ENCODE measurements around the gene SERTAD1.

The SERTAD1 gene

DNA sequence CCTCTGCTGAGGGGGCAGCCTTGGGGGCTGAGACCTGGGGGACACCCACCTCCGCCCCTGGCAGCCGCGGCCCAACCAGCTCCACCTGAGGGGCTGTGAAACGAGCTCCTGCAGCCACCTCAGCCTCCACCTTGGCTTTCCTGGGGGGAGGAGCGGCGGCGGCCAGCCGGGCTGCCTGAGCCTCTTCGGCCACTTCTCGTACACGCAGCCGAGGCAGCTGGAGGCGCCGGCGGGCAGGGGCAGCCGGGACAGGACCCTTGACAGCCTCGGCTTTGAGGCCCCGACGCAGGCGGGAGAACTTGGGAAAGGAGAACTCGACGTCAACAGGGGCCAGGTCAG lies 28.3 kb downstream of the SERTAD1 start:
- Histone ChIP-seq H2AFZ (ENCODE audit: low read length, unreplicated experiment) (no peak overlapping the region), H3K79me2 (ENCODE audit: control insufficient read depth, insufficient read depth, low read length, unreplicated experiment) (no peaks in the 10 kb centered on the region), H3K36me3 (ENCODE audit: insufficient read depth, low read length) (no peaks in the 10 kb centered on the region), H3K4me1 (ENCODE audit: control insufficient read depth, insufficient read depth, low read length, unreplicated experiment) (no peaks in the 10 kb centered on the region), H3K4me3 (ENCODE audit: low read depth, low read length) (no peak overlapping the region), H3K27ac (ENCODE audit: low read depth, low read length) (no peak overlapping the region), H3K27me3 (ENCODE audit: insufficient read depth, low read length) (no peaks in the 10 kb centered on the region)

DNA sequence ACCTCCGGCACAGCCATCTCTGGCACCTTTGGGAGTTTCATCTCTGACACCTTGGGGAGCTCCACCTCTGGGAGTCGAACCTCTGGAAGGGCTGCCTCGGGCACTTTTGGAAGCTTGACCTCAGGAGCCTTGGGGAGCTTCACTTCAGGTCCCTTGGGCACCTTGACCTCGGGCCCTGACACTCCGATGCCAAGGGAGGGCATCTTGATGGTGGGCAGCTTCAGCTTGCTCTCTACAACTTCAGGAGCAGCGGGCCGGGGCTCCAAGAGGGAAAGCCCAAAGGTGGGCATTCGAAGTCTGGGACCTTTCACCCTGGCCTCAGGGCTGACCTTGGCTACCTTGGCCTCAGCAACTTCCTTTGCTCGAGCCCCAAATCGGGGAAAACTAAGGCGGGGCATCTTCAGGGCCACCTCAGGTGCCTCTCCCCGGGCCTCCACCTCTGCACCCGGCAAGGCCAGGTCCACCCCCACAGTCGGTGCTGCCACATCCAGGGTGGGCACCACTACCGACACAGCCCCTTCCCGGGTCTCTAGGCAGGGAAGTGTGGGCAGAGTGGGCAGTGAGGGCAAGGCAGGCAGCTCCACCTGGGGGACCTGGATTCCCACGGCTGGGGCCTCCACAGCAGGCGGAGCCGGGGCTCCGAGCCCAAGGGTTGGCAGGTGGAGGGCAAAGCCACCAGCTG lies 28.8 kb downstream of the SERTAD1 start:
- no peaks in the 10 kb centered on the region for H3K36me3 ChIP-seq (ENCODE audit: insufficient read depth, low read length)
- no peaks in the 10 kb centered on the region for H3K27me3 ChIP-seq (ENCODE audit: insufficient read depth, low read length)
- H3K4me3 ChIP-seq (ENCODE audit: low read depth, low read length) = no peak overlapping the region
- H3K79me2 ChIP-seq (ENCODE audit: control insufficient read depth, insufficient read depth, low read length, unreplicated experiment) = no peaks in the 10 kb centered on the region
- no peaks in the 10 kb centered on the region for H3K4me1 ChIP-seq (ENCODE audit: control insufficient read depth, insufficient read depth, low read length, unreplicated experiment)
- no peak overlapping the region for H2AFZ ChIP-seq (ENCODE audit: low read length, unreplicated experiment)
- no peak overlapping the region for H3K27ac ChIP-seq (ENCODE audit: low read depth, low read length)

- Histone ChIP-seq H3K27me3 (ENCODE audit: insufficient read depth, low read length) (no peaks in the 10 kb centered on the region), H3K4me3 (ENCODE audit: low read depth, low read length) (no peak overlapping the region), H2AFZ (ENCODE audit: low read length, unreplicated experiment) (no peak overlapping the region), H3K27ac (ENCODE audit: low read depth, low read length) (no peak overlapping the region), H3K79me2 (ENCODE audit: control insufficient read depth, insufficient read depth, low read length, unreplicated experiment) (no peaks in the 10 kb centered on the region), H3K36me3 (ENCODE audit: insufficient read depth, low read length) (no peaks in the 10 kb centered on the region), H3K4me1 (ENCODE audit: control insufficient read depth, insufficient read depth, low read length, unreplicated experiment) (no peaks in the 10 kb centered on the region)
Observed at GRCh38 chr19:40395956-40396355, 29.8 kb downstream of the SERTAD1 start.

GRCh38 chr19:40394816-40395210 lies 31.0 kb downstream of the SERTAD1 start:
- H3K4me1 ChIP-seq (ENCODE audit: control insufficient read depth, insufficient read depth, low read length, unreplicated experiment) = no peaks in the 10 kb centered on the region
- no peak overlapping the region for H2AFZ ChIP-seq (ENCODE audit: low read length, unreplicated experiment)
- no peak overlapping the region for H3K4me3 ChIP-seq (ENCODE audit: low read depth, low read length)
- H3K27me3 ChIP-seq (ENCODE audit: insufficient read depth, low read length) = no peaks in the 10 kb centered on the region
- H3K36me3 ChIP-seq (ENCODE audit: insufficient read depth, low read length) = no peaks in the 10 kb centered on the region
- no peaks in the 10 kb centered on the region for H3K79me2 ChIP-seq (ENCODE audit: control insufficient read depth, insufficient read depth, low read length, unreplicated experiment)
- H3K27ac ChIP-seq (ENCODE audit: low read depth, low read length) = no peak overlapping the region

GRCh38 chr19:40393894-40394815 lies 31.6 kb downstream of the SERTAD1 start:
- no peak overlapping the region for H3K4me3 ChIP-seq (ENCODE audit: low read depth, low read length)
- H3K27ac ChIP-seq (ENCODE audit: low read depth, low read length) = no peak overlapping the region
- H2AFZ ChIP-seq (ENCODE audit: low read length, unreplicated experiment) = no peak overlapping the region
- no peaks in the 10 kb centered on the region for H3K36me3 ChIP-seq (ENCODE audit: insufficient read depth, low read length)
- no peaks in the 10 kb centered on the region for H3K27me3 ChIP-seq (ENCODE audit: insufficient read depth, low read length)
- H3K79me2 ChIP-seq (ENCODE audit: control insufficient read depth, insufficient read depth, low read length, unreplicated experiment) = no peaks in the 10 kb centered on the region
- H3K4me1 ChIP-seq (ENCODE audit: control insufficient read depth, insufficient read depth, low read length, unreplicated experiment) = no peaks in the 10 kb centered on the region

DNA sequence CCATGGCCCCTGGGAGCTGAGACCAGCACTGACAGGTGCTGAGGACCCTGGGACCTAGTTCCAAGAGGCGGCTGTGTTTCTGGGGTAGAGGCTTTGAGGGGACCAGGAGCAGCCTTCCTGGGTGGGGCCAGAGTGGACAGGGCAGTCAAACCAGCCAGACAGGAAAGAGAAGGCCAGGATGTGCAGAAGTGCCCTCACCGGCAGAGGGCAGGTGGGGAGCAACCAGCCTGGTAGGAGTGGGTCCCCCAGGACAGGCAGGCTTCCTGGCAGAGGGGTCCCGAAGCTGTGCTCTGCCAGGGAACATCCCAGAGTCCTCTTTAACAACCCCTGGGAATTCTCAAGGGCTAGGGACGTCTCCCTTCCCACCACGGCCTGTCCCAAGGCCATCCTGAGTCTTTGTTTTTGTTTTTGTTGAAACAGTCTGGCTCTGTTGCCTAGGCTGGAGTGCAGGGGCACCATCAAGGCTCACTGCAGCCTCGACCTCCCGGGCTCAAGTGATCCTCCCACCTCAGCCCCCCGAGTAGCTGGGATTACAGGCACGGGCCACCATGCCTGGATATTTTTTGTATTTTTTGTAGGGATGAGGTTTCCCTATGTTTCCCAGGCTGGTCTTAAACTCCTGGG lies 32.8 kb downstream of the SERTAD1 start:
- H3K4me3 ChIP-seq (ENCODE audit: low read depth, low read length) = no peak overlapping the region
- no peaks in the 10 kb centered on the region for H3K27me3 ChIP-seq (ENCODE audit: insufficient read depth, low read length)
- no peaks in the 10 kb centered on the region for H3K36me3 ChIP-seq (ENCODE audit: insufficient read depth, low read length)
- H2AFZ ChIP-seq (ENCODE audit: low read length, unreplicated experiment) = no peak overlapping the region
- no peak overlapping the region for H3K27ac ChIP-seq (ENCODE audit: low read depth, low read length)
- H3K4me1 ChIP-seq (ENCODE audit: control insufficient read depth, insufficient read depth, low read length, unreplicated experiment) = no peaks in the 10 kb centered on the region
- no peaks in the 10 kb centered on the region for H3K79me2 ChIP-seq (ENCODE audit: control insufficient read depth, insufficient read depth, low read length, unreplicated experiment)

DNA sequence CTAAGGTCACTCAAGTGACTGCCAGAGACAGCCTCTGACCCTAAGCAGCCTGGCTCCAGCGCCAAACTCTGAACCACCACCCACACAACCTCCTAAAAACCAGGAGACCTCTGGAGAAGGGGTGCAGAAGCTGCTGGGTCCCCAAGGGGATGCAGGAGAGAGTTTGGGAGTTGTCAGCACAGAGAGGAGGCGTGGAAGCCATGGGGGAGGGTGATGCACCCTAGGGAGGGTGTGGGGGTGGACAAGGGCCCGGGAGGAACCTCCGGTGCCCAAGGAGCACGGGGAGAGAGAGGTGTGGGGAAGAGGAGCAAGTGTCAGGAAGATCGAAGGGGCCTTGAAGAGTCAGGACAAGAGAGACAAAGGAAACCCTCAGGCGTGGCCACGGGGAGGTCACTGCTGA lies 33.7 kb downstream of the SERTAD1 start:
- H2AFZ ChIP-seq (ENCODE audit: low read length, unreplicated experiment) = no peak overlapping the region
- no peak overlapping the region for H3K4me3 ChIP-seq (ENCODE audit: low read depth, low read length)
- no peak overlapping the region for H3K27ac ChIP-seq (ENCODE audit: low read depth, low read length)
- no peaks in the 10 kb centered on the region for H3K36me3 ChIP-seq (ENCODE audit: insufficient read depth, low read length)
- H3K27me3 ChIP-seq (ENCODE audit: insufficient read depth, low read length) = no peaks in the 10 kb centered on the region
- H3K4me1 ChIP-seq (ENCODE audit: control insufficient read depth, insufficient read depth, low read length, unreplicated experiment) = no peaks in the 10 kb centered on the region
- no peaks in the 10 kb centered on the region for H3K79me2 ChIP-seq (ENCODE audit: control insufficient read depth, insufficient read depth, low read length, unreplicated experiment)

DNA sequence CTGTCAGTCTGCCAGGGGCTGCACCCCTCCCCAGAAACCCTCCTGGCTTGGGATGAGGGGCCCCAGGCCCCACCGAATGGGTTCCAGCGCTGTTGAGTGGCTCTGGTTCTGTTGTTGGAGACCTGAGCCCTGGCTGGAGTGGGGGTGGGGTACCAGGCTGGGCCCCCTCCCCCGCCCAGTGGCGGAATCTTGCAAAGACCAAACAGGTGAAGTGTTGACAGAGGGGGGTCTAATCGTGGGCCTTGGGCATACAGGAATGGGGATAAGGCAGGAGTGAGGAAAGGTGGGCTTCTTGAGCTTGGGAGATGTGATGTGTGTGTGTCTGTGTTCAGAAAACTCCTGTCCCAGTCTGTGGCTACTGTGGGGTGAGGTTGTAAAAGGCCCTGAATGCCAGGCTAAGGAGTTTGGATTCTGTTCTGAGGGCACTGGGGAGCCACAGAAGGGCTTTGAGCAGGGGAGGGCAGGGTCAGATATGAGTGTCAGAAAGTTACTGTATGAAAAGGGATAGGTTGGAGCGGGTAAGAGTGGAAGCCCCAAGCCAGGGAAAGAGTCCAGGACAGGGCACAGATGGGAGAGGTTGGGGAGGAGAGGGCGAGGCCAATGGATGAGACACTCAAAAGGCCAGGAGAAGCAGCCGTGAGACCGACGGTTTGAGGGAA lies 35.6 kb downstream of the SERTAD1 start, which contains the start of gene HIPK4:
Gene HIPK4, minus strand, starts transcription at position 98 of the 659 bp plus-strand sequence. CDS start 279 bp downstream, outside the sequence.
- no peak within 1 kb of the TSS for H3K27ac ChIP-seq (ENCODE audit: low read depth, low read length)

DNA sequence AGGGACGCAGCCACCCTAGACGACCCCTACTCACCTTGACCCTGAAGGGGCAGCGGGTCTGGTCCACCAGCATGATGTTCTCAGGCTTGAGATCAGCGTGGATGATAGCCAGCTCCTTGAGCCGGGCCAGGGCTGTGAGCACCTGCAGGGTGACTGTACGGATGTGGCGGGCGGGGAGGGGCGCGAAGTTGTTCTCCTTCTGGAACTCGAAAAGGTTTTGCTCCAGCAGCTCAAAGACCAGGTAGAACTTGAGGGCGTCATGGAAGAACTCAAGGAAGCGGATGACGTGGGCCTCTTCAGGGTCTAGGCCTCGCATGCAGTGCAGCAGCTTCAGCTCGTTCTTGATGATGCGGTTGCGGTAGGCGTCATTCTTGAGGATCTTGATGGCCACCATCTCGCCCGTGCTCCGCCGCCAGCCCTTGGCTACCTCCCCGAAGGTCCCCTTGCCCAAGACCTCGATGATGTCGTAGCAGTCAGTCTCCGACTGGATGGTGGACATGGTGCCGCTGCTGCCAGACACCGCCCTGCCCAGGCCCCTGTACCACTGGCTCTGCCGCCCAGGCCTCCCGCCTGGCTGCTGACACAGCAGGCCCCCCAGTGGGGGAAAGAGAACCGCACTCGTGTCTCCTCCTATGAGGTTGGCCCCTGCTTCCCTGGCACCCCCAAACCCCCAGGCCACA lies 36.2 kb downstream of the SERTAD1 start:
- H3K4me1 ChIP-seq (ENCODE audit: control insufficient read depth, insufficient read depth, low read length, unreplicated experiment) = no peaks in the 10 kb centered on the region
- no peak overlapping the region for H3K27ac ChIP-seq (ENCODE audit: low read depth, low read length)

More for the DNA sequence above, 35.6 kb downstream of the SERTAD1 start, which contains the start of gene HIPK4:
- Histone ChIP-seq H3K4me1 (ENCODE audit: control insufficient read depth, insufficient read depth, low read length, unreplicated experiment) (no peaks in the 10 kb centered on the region), H2AFZ (ENCODE audit: low read length, unreplicated experiment) (no peak within 1 kb of the TSS), H3K27me3 (ENCODE audit: insufficient read depth, low read length) (no peaks in the 10 kb centered on the region), H3K36me3 (ENCODE audit: insufficient read depth, low read length) (no peaks in the 10 kb centered on the region), H3K4me3 (ENCODE audit: low read depth, low read length) (no peak within 1 kb of the TSS), H3K79me2 (ENCODE audit: control insufficient read depth, insufficient read depth, low read length, unreplicated experiment) (no peaks in the 10 kb centered on the region)

DNA sequence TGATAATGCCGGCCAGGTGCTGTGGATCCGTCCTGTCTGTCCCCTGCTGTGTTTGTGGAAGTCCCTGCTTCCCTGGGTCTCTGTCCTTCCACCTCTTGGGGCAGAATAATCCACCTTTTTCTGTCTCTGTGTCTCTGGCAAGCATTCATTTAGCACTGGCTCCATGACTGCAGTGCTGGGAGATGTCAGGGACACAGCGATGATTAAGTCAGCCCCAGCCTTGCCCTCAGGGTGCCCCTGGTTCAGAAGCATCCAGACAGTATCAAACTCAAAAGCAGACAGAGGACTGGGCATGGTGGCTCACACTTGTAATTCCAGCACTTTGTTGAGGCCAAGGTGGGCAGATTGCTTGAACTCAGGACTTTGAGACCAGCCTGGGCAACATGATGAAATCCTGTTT lies 37.3 kb downstream of the SERTAD1 start:
- Histone ChIP-seq H3K4me1 (ENCODE audit: control insufficient read depth, insufficient read depth, low read length, unreplicated experiment) (no peaks in the 10 kb centered on the region), H3K27ac (ENCODE audit: low read depth, low read length) (no peak overlapping the region)

More for the DNA sequence above, 36.2 kb downstream of the SERTAD1 start:
- Histone ChIP-seq H3K27me3 (ENCODE audit: insufficient read depth, low read length) (no peaks in the 10 kb centered on the region), H3K36me3 (ENCODE audit: insufficient read depth, low read length) (no peaks in the 10 kb centered on the region), H3K79me2 (ENCODE audit: control insufficient read depth, insufficient read depth, low read length, unreplicated experiment) (no peaks in the 10 kb centered on the region), H3K4me3 (ENCODE audit: low read depth, low read length) (no peak overlapping the region), H2AFZ (ENCODE audit: low read length, unreplicated experiment) (no peak overlapping the region)

More for the DNA sequence above, 37.3 kb downstream of the SERTAD1 start:
- no peaks in the 10 kb centered on the region for H3K36me3 ChIP-seq (ENCODE audit: insufficient read depth, low read length)
- no peak overlapping the region for H3K4me3 ChIP-seq (ENCODE audit: low read depth, low read length)
- H2AFZ ChIP-seq (ENCODE audit: low read length, unreplicated experiment) = no peak overlapping the region
- no peaks in the 10 kb centered on the region for H3K27me3 ChIP-seq (ENCODE audit: insufficient read depth, low read length)
- H3K79me2 ChIP-seq (ENCODE audit: control insufficient read depth, insufficient read depth, low read length, unreplicated experiment) = no peaks in the 10 kb centered on the region

Measured in ACC112 (cell line).